LoVo (cell line): ENCODE results near the gene KCNIP2.

Experiments
- DNase-seq: peaks from one replicate; pipeline ENCODE4 v3.0.0-alpha.2; 2016; ENCODE audit warnings: low spot score

KCNIP2 gene

GRCh38 chr10:101782811-101783735 is 60.5 kb downstream of the KCNIP2 start, which contains the start of gene NPM3:
NPM3 (minus strand) TSS chr10:101783446; CDS start chr10:101783390, 56 bp downstream.
- peak; percentile 79 for DNase-seq

DNA sequence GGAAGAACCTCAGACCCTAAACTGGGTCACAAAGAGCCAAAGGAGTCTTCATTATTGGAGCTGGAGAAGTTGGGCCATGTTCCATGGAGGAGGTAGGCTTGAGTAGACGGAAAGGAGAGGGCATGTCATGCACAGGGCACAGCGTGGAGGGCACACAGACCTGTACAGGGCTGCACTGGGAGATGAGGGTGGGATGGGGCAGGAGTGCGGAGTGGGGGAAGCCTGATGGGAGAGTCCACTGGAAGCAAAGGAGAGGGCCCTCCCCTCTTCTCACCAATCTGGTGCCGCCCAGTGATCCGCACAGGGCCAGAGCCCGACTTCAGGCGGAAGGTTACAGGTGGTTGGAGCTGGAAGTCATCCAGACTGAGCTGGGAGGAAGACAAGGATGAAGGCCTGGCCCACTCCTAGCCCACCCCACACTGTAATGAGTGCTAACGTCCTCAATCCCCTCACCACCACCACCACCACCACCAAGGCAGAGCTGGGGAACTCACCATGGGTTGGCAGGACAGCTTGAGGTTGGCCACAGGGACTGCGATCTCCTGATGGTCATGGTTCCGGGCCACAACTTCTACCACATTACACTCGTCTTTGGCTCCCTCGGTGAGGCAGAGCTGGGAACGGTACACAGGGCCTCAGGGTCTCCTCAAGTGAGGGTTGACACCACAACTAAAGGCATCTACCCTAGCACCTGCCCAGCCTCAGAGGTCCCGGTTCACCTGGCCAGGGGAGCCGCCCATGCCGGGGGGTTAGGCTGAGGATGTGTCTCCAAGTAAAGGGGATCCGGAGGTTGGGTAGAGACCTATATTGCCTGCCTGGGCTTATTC is 61.4 kb downstream of the KCNIP2 start:
- DNase-seq, result no peak

DNA sequence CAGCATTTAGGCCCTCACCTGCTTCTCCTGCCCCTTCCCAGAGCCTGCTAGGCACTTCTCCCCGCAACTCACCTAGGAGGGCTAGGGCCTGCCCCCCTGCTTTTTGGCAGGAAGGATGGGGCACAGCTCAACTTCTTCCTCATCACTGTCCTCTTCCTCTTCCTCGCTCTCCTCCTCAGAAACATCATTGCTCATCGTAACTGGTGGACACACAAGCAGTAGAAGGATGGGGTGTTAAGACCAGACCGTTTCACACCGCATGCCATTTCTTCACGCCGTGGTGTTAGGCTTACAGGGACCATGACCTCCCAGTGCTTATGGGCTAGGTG is 62.0 kb downstream of the KCNIP2 start:
- no peak for DNase-seq

- DNase-seq, result peak; percentile 55
Observed at GRCh38 chr10:101780818-101781654, 62.6 kb downstream of the KCNIP2 start.

- DNase-seq, result no peak
Observed at GRCh38 chr10:101780187-101780817, 63.3 kb downstream of the KCNIP2 start.

DNA sequence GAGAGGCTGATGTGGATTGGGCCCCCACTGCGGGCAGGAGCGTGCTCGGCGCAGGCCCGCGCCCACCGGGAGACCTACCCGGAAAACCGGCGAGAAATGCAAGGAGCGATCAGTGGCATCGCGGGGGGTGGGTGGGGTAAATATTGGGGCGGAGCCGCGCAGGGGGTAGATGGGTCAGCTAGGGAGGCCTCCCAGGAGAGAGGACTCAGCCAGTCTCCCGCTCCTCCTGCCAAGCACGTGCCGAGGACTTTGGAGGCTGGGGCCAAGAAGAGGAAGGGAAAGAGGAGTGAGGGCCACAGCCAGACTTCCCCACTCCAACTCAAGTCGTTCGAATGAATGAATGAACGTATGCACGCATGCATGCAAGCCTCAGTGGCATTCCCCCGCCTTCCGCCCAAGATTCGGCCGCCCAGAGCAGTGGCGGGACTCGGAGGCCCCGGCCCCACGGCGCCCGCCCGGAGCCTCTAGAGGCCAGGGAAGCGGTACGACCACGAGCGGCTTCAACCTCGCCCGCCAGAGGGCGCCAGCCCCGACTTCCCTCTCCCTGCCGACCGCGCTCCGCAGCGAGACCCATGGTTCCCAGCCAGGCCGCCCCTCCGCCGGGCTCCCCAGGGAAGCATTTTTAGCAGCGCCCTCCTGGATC is 63.9 kb downstream of the KCNIP2 start:
- no peak for DNase-seq

DNA sequence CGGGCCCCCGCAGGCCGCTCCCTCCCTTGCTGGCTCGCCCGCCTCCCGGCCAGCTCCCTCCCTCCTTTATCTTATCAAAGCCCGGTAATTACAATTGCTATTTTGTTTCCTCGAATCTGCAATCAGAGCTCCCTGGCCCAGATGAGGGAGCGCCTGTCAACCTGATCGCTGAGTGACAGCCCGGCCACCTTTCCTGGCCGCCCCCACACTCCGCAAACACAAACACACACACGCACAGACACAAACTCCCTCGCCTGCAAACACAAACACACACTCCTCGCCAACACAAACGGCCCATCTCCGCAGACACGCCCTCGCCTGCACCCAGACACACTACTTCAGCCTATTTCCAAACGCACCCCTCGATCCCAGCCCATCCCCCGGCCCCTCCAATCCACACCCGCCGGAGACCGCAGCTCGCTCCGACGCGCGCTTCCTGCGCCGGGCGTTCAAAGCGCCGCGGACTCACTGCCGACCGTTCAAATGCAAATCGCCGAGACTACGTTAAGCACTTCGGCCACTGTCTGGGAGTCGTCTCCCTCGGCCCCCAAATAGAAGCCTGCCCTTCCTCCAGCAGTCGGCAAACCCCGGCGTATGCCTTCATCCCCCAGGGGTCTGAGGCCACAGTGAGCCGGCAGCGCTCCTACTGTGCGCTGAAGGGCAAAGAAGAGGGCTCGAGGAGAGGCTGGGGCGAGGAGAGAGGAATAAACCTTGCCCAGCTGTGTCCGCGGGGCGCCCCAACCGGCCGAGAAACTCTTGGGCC is 64.6 kb downstream of the KCNIP2 start:
- no peak for DNase-seq

DNA sequence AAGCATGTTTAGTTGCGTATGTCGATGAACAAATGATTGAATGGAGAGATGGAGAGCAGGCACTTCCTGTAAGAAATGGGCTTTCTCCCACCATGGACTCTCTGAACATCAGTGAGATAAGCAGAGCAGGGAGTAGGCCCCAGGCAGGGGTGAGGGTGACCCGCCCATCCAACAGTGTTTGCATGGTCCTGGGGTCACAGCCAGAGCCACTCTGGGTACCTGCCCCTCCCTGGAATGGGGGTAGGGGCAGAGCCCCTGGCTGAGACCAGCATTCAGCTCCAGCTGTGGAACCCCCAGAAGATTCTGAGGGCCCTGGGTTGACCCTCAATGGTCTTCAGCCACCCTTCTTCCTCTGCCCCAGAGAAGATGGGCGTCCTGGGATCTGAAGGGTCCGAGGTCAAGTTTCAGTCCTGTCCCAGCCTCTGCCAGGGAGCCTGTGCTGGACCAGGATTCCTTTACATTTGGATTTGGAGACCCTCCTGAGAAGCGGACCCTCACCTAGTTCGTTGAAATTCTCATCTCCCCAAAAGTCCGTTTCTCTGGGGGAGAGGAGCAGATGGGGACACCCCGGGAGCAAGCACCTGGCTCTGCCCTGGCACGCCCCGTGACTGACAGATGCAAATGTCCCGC is 65.3 kb downstream of the KCNIP2 start:
- no peak for DNase-seq

- DNase-seq, result no peak
Observed at GRCh38 chr10:101777619-101778145, 65.9 kb downstream of the KCNIP2 start.

DNA sequence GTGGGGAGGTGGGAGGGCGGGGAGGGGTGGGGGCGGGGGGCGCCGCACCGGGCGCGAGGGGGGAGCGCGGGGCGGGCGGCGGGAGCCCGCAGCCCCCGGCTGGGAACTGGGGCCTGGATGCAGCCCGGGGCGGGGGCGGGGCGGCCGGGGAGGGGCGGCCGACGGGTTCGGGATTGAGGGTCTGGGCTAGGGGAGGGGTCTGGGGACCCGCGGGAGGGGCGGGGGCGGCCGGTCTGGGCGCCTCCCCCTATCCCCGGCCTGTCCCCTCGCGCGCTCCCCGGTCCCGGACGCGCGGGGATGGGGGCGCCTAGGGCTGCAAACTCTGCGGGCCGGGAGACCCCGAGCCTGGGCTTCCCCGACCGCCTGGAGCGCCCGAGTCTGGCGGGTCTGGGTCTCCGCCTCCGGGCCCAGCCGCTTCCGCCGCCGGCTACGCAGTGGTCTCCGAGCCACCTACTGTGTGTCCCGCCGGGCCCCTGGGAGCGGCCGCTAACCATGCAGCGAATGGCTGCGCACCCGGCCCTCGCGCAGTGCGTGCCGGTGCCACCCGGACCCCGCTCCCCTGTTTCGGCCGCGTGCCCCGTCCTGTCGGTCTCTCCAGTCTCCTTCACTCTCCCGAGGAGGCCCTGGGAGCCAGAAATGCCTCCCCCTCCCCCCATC is 67.3 kb downstream of the KCNIP2 start:
- no peak for DNase-seq
